ENCODE data around the gene ACSBG1. TPM values are rescaled to one million over a fixed set of nuclear protein-coding genes. Genes with fewer than 3 reads are reported as not detected.

ACSBG1 gene
- total RNA-seq, 1 donor from 2014 or later: 1.2 TPM

DNA sequence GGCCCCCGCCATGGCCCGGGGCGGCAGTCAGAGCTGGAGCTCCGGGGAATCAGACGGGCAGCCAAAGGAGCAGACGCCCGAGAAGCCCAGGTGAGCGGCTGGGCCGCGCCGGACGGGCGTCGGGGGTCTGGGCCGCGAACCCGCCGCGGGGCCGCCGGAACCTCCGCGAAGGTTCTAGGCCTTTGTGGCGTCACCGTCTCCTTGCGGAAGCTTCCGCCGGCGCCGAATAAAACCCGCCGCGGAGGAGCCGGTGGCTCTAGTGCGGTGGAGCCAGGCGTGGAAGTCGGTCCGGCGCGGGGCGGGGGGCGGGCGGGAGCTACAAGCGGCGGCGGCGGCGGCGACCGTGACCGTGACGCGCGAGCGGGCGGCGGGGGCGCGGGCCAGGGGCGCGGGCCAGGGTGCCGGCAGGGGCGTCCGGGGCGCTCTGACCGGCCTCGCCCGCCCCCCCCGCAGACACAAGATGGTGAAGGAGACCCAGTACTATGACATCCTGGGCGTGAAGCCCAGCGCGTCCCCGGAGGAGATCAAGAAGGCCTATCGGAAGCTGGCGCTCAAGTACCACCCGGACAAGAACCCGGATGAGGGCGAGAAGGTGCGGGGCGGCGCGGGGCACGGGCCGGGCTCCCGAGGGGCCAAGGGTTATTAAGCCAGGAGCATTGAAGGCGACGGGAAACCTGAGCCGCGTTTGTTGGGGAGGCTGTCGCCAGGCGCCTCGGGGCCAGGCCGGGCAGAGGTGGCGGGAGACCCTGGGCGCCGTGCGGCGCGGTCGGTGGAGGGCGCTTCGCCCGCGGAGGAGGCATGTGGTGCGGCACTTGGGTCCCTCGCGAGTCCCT is 30.2 kb upstream of the ACSBG1 start, which contains the start of gene DNAJA4:
Gene DNAJA4, plus strand, starts transcription at position 259 of the 833 bp plus-strand sequence. Its CDS starts 202 bp downstream, at position 461.
- Mint-ChIP-seq H3K36me3 (no peaks in the 10 kb centered on the region), H3K4me1 (peaks cover 6% of the 10 kb centered on the region), H3K4me3 (no peak within 1 kb of the TSS), H3K27ac (no peak within 1 kb of the TSS), H3K27me3 (ENCODE audit: low read depth) (peaks cover 3% of the 10 kb centered on the region), H3K9me3 (no peaks in the 10 kb centered on the region)
- TF ChIP-seq CTCF (IDR thresholded peaks at IDR 0.05; ENCODE audit: unreplicated experiment): no peak
- no peak for DNase-seq (ENCODE audit: low spot score in 2 of 2, unreplicated experiment in 2 of 2)

DNA sequence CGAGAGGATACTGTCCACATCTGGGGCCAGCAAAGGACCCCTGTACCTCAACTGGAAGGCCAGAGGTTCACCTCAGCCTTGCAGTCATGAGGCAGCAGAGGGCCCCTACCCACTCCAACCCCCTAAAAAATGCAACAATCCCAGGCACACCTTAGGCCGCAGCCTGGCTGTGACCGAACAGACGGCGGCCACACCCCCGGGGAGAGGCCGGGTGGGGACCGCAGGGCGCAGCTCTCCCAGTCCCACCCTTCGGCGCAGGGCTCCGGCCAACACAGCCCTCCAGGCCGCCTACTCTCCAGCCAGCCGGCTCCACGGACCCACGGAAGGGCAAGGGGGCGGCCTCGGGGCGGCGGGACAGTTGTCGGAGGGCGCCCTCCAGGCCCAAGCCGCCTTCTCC is 29.5 kb upstream of the ACSBG1 start:
- DNase-seq (ENCODE audit: low spot score in 2 of 2, unreplicated experiment in 2 of 2): no peak
- TF ChIP-seq CTCF (IDR thresholded peaks at IDR 0.05; ENCODE audit: unreplicated experiment): no peak
- Mint-ChIP-seq H3K9me3 (no peaks in the 10 kb centered on the region), H3K27ac (no peak overlapping the region), H3K4me3 (no peak overlapping the region), H3K27me3 (ENCODE audit: low read depth) (peaks cover 3% of the 10 kb centered on the region), H3K4me1 (peaks cover 6% of the 10 kb centered on the region), H3K36me3 (no peaks in the 10 kb centered on the region)

DNA sequence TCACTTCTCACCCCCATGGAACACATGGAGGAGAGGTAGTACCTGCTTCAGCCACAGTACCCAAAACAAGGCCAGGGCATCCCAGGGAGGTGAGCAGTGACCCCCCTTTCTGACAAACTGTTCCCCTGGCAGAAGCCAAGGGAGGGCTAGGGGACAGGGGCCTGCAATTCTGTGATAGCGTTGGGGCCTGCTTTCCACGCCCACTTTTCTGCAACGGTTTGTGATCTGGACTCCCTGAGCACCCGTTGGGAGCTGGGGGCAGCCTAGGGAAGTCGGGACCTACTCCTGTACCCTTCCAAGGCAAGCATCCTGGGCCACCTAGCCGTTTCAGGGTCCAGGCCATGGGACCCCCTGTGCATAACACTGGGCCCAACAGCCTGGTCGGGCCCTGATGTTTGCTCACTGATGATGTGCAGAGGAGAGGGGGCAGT is 29.0 kb upstream of the ACSBG1 start:
- H3K9me3 Mint-ChIP-seq: no peaks in the 10 kb centered on the region

DNA sequence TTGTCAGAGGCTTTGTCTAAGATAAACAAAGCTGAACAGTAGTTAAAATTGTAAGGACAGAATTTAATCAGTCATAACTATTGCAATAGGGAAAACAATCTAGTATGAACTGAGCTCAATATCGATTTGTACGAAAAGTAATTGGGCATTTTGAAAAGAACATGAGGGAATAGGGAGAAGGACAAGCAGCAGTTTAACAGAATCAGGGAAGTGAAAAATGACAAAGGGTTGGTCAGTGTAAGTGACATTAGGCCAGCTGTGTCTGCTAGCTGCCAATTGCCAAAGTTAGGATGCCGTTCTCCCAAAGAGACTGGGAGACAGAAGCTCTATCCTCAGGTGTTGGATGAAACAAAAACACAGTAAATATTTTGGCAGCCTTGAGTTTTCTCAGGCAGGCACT is 26.7 kb upstream of the ACSBG1 start:
- H3K4me1 Mint-ChIP-seq: peaks cover 6% of the 10 kb centered on the region
- DNase-seq (ENCODE audit: low spot score in 2 of 2, unreplicated experiment in 2 of 2): no peak
- H3K36me3 Mint-ChIP-seq: no peaks in the 10 kb centered on the region
- no peak overlapping the region for H3K4me3 Mint-ChIP-seq
- no peak for TF ChIP-seq CTCF (IDR thresholded peaks at IDR 0.05; ENCODE audit: unreplicated experiment)
- H3K27ac Mint-ChIP-seq: no peak overlapping the region
- H3K9me3 Mint-ChIP-seq: no peaks in the 10 kb centered on the region
- no peaks in the 10 kb centered on the region for H3K27me3 Mint-ChIP-seq (ENCODE audit: low read depth)

More for the DNA sequence above, 29.0 kb upstream of the ACSBG1 start:
- no peaks in the 10 kb centered on the region for H3K27me3 Mint-ChIP-seq (ENCODE audit: low read depth)
- H3K36me3 Mint-ChIP-seq: no peaks in the 10 kb centered on the region
- H3K4me1 Mint-ChIP-seq: peaks cover 6% of the 10 kb centered on the region
- DNase-seq (ENCODE audit: low spot score in 2 of 2, unreplicated experiment in 2 of 2): no peak
- H3K27ac Mint-ChIP-seq: no peak overlapping the region
- no peak overlapping the region for H3K4me3 Mint-ChIP-seq
- TF ChIP-seq CTCF (IDR thresholded peaks at IDR 0.05; ENCODE audit: unreplicated experiment): no peak

- Mint-ChIP-seq H3K36me3 (no peaks in the 10 kb centered on the region), H3K4me3 (no peak overlapping the region), H3K27me3 (ENCODE audit: low read depth) (no peaks in the 10 kb centered on the region), H3K4me1 (peaks cover 6% of the 10 kb centered on the region), H3K27ac (no peak overlapping the region), H3K9me3 (no peaks in the 10 kb centered on the region)
- no peak for TF ChIP-seq CTCF (IDR thresholded peaks at IDR 0.05; ENCODE audit: unreplicated experiment)
- DNase-seq (ENCODE audit: low spot score in 2 of 2, unreplicated experiment in 2 of 2): no peak
Observed at GRCh38 chr15:78260489-78260888, 26.1 kb upstream of the ACSBG1 start.

Data from mesothelial cell of epicardium (in vitro differentiated cells).